ENCODE measurements around the gene MDK. TPM values are rescaled to one million over a fixed set of nuclear protein-coding genes. Genes with fewer than 3 reads are reported as not detected.

The MDK gene
- total RNA-seq, 2 experiments from 2014 or later = 3.4 to 3.6 TPM

- Mint-ChIP-seq H3K4me3 (peak overlapping the region; percentile 47), H3K4me1 (peaks cover 20% of the 10 kb centered on the region), H3K9me3 (no peaks in the 10 kb centered on the region), H3K27ac (no peak overlapping the region), H3K27me3 (peaks cover 65% of the 10 kb centered on the region), H3K36me3 (no peaks in the 10 kb centered on the region)
- DNase-seq = no peak
These were observed 9.1 kb downstream of the MDK start for GRCh38 chr11:46390331-46391171.

GRCh38 chr11:46391186-46391577 is 9.7 kb downstream of the MDK start:
- Mint-ChIP-seq H3K27me3 (peaks cover 60% of the 10 kb centered on the region), H3K4me1 (peaks cover 20% of the 10 kb centered on the region), H3K9me3 (no peaks in the 10 kb centered on the region), H3K4me3 (no peak overlapping the region), H3K27ac (no peak overlapping the region), H3K36me3 (no peaks in the 10 kb centered on the region)
- no peak for DNase-seq

GRCh38 chr11:46391578-46392420 is 10.3 kb downstream of the MDK start, which contains the start of gene CHRM4:
TSS of gene CHRM4 (minus strand) at chr11:46391776. CDS start at chr11:46386557, 5,219 bp downstream.
- Mint-ChIP-seq H3K4me1 (peaks cover 20% of the 10 kb centered on the region), H3K9me3 (no peaks in the 10 kb centered on the region), H3K27me3 (peaks cover 54% of the 10 kb centered on the region), H3K27ac (no peak within 1 kb of the TSS), H3K4me3 (peak within 1 kb of the TSS; percentile 68), H3K36me3 (peaks cover 4% of the 10 kb centered on the region)
- DNase-seq = peak; percentile 43

GRCh38 chr11:46392421-46393230 is 11.2 kb downstream of the MDK start:
- Mint-ChIP-seq H3K4me1 (peaks cover 20% of the 10 kb centered on the region), H3K27me3 (peaks cover 47% of the 10 kb centered on the region), H3K9me3 (no peaks in the 10 kb centered on the region), H3K4me3 (peak overlapping the region; percentile 68), H3K36me3 (peaks cover 7% of the 10 kb centered on the region), H3K27ac (peak overlapping the region; percentile 23)
- peak; percentile 84 for DNase-seq

- no peaks in the 10 kb centered on the region for H3K9me3 Mint-ChIP-seq
- peak overlapping the region; percentile 68 for H3K4me3 Mint-ChIP-seq
- H3K27me3 Mint-ChIP-seq = peaks cover 41% of the 10 kb centered on the region
- DNase-seq = no peak
- H3K27ac Mint-ChIP-seq = no peak overlapping the region
- H3K4me1 Mint-ChIP-seq = peaks cover 17% of the 10 kb centered on the region
- peaks cover 7% of the 10 kb centered on the region for H3K36me3 Mint-ChIP-seq
These were observed 11.8 kb downstream of the MDK start for GRCh38 chr11:46393231-46393616.

GRCh38 chr11:46393759-46394158 is 12.3 kb downstream of the MDK start:
- DNase-seq = no peak
- Mint-ChIP-seq H3K27me3 (peaks cover 35% of the 10 kb centered on the region), H3K4me1 (peaks cover 15% of the 10 kb centered on the region), H3K27ac (no peak overlapping the region), H3K36me3 (peaks cover 7% of the 10 kb centered on the region), H3K9me3 (no peaks in the 10 kb centered on the region), H3K4me3 (no peak overlapping the region)

- Mint-ChIP-seq H3K4me1 (peaks cover 7% of the 10 kb centered on the region), H3K9me3 (no peaks in the 10 kb centered on the region), H3K4me3 (no peak overlapping the region), H3K36me3 (peaks cover 7% of the 10 kb centered on the region), H3K27me3 (peaks cover 12% of the 10 kb centered on the region), H3K27ac (no peak overlapping the region)
- DNase-seq = no peak
These were observed 16.1 kb downstream of the MDK start for GRCh38 chr11:46397526-46397925.

GRCh38 chr11:46402957-46403902 is 21.8 kb downstream of the MDK start:
- H3K4me1 Mint-ChIP-seq = no peaks in the 10 kb centered on the region
- no peak for DNase-seq
- H3K27me3 Mint-ChIP-seq = no peaks in the 10 kb centered on the region
- H3K27ac Mint-ChIP-seq = no peak overlapping the region
- no peak overlapping the region for H3K4me3 Mint-ChIP-seq
- no peaks in the 10 kb centered on the region for H3K9me3 Mint-ChIP-seq
- peaks cover 4% of the 10 kb centered on the region for H3K36me3 Mint-ChIP-seq

- DNase-seq = no peak
- H3K9me3 Mint-ChIP-seq = no peaks in the 10 kb centered on the region
- H3K27me3 Mint-ChIP-seq = no peaks in the 10 kb centered on the region
- no peak overlapping the region for H3K27ac Mint-ChIP-seq
- H3K36me3 Mint-ChIP-seq = peaks cover 4% of the 10 kb centered on the region
- no peaks in the 10 kb centered on the region for H3K4me1 Mint-ChIP-seq
- H3K4me3 Mint-ChIP-seq = no peak overlapping the region
These were observed 23.1 kb downstream of the MDK start for GRCh38 chr11:46404476-46405017.

- H3K4me1 Mint-ChIP-seq = no peaks in the 10 kb centered on the region
These were observed 26.2 kb downstream of the MDK start for GRCh38 chr11:46407635-46408034.

GRCh38 chr11:46408407-46408986 is 27.0 kb downstream of the MDK start:
- peaks cover 6% of the 10 kb centered on the region for H3K36me3 Mint-ChIP-seq
- H3K27me3 Mint-ChIP-seq = no peaks in the 10 kb centered on the region
- no peak overlapping the region for H3K27ac Mint-ChIP-seq
- DNase-seq = no peak
- no peak overlapping the region for H3K4me3 Mint-ChIP-seq
- H3K9me3 Mint-ChIP-seq = no peaks in the 10 kb centered on the region
- no peaks in the 10 kb centered on the region for H3K4me1 Mint-ChIP-seq

More at GRCh38 chr11:46407635-46408034, 26.2 kb downstream of the MDK start:
- no peaks in the 10 kb centered on the region for H3K27me3 Mint-ChIP-seq
- DNase-seq = no peak
- H3K9me3 Mint-ChIP-seq = no peaks in the 10 kb centered on the region
- H3K36me3 Mint-ChIP-seq = peaks cover 8% of the 10 kb centered on the region
- no peak overlapping the region for H3K4me3 Mint-ChIP-seq
- H3K27ac Mint-ChIP-seq = no peak overlapping the region

- peaks cover 17% of the 10 kb centered on the region for H3K36me3 Mint-ChIP-seq
- DNase-seq = no peak
- peaks cover 14% of the 10 kb centered on the region for H3K4me1 Mint-ChIP-seq
- no peaks in the 10 kb centered on the region for H3K27me3 Mint-ChIP-seq
- no peak overlapping the region for H3K4me3 Mint-ChIP-seq
- no peaks in the 10 kb centered on the region for H3K9me3 Mint-ChIP-seq
- no peak overlapping the region for H3K27ac Mint-ChIP-seq
These were observed 28.6 kb downstream of the MDK start for GRCh38 chr11:46410021-46410420.

- peaks cover 28% of the 10 kb centered on the region for H3K4me1 Mint-ChIP-seq
These were observed 32.4 kb downstream of the MDK start for GRCh38 chr11:46413760-46414465.

More at GRCh38 chr11:46413760-46414465, 32.4 kb downstream of the MDK start:
- H3K36me3 Mint-ChIP-seq = peaks cover 26% of the 10 kb centered on the region
- no peak overlapping the region for H3K4me3 Mint-ChIP-seq
- no peak overlapping the region for H3K27ac Mint-ChIP-seq
- DNase-seq = no peak
- no peaks in the 10 kb centered on the region for H3K9me3 Mint-ChIP-seq
- no peaks in the 10 kb centered on the region for H3K27me3 Mint-ChIP-seq

Measured in activated naive CD8-positive, alpha-beta T cell treated with anti-CD3 and anti-CD28 coated beads for 36 hours (primary cell).